GM18508 (cell line): Measurements from ENCODE around the gene ADGRV1.

Experiments used
- ATAC-seq: cut with Tn5 transposase; IDR thresholded peaks from one replicate; pipeline ENCODE4 v1.9.1; 2021; ENCODE audit warnings: moderate number of reproducible peaks; ENCODE audit not compliant: insufficient read depth, unreplicated experiment

The ADGRV1 gene, protein sequence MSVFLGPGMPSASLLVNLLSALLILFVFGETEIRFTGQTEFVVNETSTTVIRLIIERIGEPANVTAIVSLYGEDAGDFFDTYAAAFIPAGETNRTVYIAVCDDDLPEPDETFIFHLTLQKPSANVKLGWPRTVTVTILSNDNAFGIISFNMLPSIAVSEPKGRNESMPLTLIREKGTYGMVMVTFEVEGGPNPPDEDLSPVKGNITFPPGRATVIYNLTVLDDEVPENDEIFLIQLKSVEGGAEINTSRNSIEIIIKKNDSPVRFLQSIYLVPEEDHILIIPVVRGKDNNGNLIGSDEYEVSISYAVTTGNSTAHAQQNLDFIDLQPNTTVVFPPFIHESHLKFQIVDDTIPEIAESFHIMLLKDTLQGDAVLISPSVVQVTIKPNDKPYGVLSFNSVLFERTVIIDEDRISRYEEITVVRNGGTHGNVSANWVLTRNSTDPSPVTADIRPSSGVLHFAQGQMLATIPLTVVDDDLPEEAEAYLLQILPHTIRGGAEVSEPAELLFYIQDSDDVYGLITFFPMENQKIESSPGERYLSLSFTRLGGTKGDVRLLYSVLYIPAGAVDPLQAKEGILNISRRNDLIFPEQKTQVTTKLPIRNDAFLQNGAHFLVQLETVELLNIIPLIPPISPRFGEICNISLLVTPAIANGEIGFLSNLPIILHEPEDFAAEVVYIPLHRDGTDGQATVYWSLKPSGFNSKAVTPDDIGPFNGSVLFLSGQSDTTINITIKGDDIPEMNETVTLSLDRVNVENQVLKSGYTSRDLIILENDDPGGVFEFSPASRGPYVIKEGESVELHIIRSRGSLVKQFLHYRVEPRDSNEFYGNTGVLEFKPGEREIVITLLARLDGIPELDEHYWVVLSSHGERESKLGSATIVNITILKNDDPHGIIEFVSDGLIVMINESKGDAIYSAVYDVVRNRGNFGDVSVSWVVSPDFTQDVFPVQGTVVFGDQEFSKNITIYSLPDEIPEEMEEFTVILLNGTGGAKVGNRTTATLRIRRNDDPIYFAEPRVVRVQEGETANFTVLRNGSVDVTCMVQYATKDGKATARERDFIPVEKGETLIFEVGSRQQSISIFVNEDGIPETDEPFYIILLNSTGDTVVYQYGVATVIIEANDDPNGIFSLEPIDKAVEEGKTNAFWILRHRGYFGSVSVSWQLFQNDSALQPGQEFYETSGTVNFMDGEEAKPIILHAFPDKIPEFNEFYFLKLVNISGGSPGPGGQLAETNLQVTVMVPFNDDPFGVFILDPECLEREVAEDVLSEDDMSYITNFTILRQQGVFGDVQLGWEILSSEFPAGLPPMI (N-terminal part only)

GRCh38 chr5:90558344-90559192 lies at the start of gene ADGRV1:
ADGRV1 (plus strand) TSS chr5:90558797; CDS start chr5:90558896, 99 bp downstream.
- ATAC-seq: no peak

GRCh38 chr5:90510438-90510837 lies 48.2 kb upstream of the ADGRV1 start:
- ATAC-seq: no peak

DNA sequence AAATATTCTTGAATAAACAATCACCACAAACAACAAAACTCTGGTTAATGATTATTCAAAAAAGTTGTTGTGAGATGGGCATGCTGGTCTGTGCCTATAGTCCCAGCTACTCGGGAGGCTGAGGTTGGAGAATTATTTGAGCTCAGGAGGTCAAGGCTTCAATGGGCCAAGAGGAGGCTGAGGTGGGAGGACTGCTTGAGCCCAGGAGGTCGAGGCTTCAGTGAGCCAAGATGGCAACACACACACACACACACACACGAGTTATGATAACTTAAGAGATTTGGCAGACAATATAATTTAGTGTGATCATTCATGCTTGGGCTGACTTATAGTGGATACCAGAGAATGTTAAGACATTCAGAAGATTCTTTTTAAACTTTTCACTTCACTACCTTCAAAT lies 44.1 kb upstream of the ADGRV1 start:
- no peak for ATAC-seq

- ATAC-seq: no peak
Observed at GRCh38 chr5:90518661-90519060, 39.9 kb upstream of the ADGRV1 start.

GRCh38 chr5:90519081-90519480 lies 39.5 kb upstream of the ADGRV1 start:
- ATAC-seq: no peak

DNA sequence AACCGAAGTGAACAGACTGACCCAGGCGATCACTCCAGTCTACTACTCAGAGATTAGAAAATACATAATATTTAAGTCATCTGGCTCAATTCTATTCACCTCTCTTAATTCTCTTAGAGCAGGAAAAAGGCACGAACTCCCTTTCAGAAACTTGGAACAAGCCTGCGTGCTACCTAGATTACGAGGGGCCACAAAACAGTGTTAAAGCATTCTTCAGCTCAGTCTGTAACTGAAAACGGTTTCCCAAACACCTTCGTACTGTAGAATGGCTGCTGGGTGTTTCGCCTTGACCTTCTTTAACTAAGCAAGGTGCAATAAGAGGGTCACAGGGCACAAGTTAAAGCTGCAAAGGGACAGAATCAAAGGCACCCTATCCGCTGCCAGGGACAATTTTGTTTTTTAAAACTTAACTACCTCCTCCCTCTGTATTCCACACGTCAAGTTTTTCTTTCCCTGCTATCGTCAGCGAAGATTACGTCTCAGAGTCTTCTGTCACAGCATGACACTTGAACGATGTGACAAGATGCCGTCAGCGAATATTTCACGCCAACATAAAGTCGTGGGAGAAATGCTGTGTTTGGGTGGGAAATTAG lies 29.9 kb upstream of the ADGRV1 start:
- ATAC-seq: no peak

DNA sequence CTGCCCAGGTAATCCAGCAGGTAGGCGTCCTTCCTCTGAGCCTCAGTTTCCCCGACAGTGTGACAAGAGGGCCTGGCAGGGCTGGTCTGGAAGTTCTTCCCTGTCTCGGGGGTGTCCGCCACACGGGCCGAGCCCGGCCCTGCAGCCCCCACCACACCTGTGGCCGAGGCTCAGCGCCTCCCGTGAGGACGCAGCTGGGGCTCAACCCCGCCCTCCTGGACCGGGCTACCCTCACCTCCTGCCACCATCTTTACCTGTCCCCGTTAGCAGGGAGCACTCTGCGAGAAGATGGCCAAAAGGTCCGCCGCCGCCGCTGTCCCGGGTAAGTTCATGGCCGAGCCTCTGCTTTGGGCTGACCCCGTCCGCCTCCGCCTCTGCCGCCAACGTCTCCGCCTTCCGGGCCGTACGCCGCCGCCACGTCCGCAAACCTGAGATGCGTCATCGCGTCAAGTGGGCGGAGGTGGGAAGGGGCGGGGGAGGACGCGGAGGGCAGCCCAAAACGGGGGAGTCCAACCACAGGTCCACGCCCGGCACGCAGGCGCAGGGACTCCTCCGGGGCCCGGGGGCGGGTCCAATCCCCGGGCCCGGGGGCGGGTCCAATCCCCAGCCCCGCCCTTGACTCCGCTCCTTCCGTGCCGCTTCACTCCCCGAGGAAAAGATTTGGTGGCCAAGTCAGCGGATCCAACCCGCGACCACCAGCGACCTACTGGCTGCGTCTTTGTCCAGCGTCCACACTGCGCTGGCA lies 29.2 kb upstream of the ADGRV1 start, which contains the start of gene LYSMD3:
Gene LYSMD3, minus strand, starts transcription at position 391 of the 745 bp plus-strand sequence. CDS start 4,295 bp downstream, outside the sequence.
- ATAC-seq: peak; percentile 87

- ATAC-seq: peak; percentile 35
Observed at GRCh38 chr5:90529939-90530677, 28.5 kb upstream of the ADGRV1 start.

DNA sequence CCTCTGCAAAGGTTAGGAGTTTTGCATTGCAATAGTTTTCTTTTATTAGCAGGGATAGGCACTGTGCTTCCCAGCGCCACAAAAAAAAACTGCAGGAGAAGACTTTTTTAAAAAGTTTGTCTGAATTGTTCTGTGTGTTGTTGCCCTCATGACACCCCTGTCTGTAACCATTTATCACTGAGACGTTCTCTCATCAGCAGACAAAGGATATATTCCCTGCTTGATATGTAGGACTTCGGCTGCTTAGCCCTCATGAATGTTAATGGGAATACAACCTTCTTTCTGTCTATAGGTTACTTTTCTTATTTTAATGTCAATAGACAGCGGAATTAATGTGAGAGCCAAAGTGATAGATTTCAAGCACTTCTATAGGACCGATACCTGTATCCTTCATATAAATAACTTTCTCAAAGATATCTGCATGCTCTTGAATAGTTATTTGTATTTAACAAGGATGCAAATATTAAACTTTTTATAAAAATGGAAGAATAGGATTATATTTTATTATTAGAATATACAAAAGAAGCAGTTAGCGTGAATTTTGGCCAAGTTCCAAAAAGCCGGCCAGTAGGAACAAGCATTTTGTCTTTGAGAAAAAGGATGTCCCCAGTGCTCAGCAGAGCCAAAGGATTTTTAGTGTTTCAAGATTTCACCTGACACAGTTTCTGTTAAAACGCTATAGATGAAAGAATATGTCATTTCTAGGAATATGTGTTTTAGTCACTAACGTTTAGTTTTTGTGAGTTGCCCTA lies 27.7 kb upstream of the ADGRV1 start:
- ATAC-seq: no peak

GRCh38 chr5:90533794-90534193 lies 24.8 kb upstream of the ADGRV1 start:
- no peak for ATAC-seq

DNA sequence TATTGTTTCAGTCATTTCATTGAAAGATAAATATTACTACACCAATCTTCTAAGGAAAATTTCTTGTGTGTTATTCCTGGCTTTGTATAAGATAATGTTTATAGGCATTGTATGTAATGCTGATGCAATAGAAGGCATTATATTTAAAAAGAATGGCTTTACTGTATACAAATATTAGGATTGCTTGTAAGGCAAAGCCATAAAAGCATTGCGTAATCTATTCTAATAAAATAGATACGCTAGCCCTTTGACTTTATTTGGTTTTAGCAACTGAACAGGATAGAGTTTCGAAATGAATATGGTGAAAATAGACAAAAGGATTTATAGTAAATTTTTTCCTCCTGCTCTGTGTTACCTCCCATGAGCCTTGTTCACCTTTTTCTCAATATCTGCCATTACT lies 23.7 kb upstream of the ADGRV1 start:
- no peak for ATAC-seq

- no peak for ATAC-seq
Observed at GRCh38 chr5:90542827-90543519, 15.6 kb upstream of the ADGRV1 start.

DNA sequence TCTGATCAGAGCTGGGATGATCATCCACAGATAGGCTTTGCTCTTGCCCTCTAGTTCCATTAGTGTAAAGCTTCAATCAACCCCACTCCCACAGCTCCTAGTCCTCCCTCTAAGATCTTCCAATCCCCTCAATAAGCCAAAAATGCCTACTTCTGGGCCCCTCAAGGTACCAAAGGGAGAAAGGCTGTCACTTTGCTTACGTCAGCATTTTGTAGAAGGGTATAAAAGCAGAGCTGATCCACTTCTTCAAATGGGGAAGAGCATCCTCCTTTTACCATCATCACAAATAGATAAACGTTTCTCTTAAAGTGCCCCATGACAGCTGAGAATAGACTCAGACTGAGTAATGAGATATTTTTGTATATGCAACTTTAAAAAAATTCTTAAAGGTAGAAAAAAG lies 13.1 kb upstream of the ADGRV1 start:
- ATAC-seq: no peak

- no peak for ATAC-seq
Observed at GRCh38 chr5:90546216-90546837, 12.3 kb upstream of the ADGRV1 start.

- no peak for ATAC-seq
Observed at GRCh38 chr5:90547072-90547536, 11.5 kb upstream of the ADGRV1 start.

DNA sequence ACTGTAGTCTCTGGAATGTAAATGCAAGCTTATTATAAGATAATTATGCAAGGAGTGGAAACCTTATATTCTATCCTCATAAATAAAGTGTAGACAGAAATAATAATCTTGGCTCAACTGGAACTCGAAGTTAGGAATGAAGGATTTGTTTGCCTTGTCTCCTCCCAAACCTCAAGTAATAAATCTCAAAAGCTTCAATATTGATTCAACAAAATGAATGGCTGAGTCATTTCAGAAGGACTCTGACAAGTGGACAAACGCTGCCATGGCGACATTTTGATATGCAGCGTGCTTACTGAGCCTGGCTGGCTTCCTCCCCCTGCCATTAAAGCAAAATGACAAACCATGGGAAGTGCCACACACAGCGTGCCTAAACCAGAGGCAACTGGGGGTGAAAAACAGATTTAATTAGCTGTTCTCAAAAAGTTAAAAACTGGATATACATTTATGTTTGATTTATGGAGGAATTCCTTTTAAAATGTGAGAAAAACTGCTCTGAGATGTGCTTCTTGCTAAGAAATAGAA lies 10.5 kb upstream of the ADGRV1 start:
- no peak for ATAC-seq
